Measurements from ENCODE around the gene TDRD10.
"Not testable (repeated sequence)": the region's sequence is repeated elsewhere in the genome, so short reads cannot be mapped to it uniquely, and the experiment has no call there.

TDRD10 gene

GRCh38 chr1:154514066-154514553 is 12.1 kb downstream of the TDRD10 start:
- H3K36me3 Mint-ChIP-seq = no peaks in the 10 kb centered on the region
- no peak for ATAC-seq (ENCODE audit: low read depth)
- DNase-seq (ENCODE audit: low spot score in 2 of 2) = no peak
- peaks cover 12% of the 10 kb centered on the region for H3K27me3 Mint-ChIP-seq
- no peak overlapping the region for H3K4me3 Mint-ChIP-seq
- no peaks in the 10 kb centered on the region for H3K4me1 Mint-ChIP-seq
- no peaks in the 10 kb centered on the region for H3K9me3 Mint-ChIP-seq
- no peak overlapping the region for H3K27ac Mint-ChIP-seq

- H3K9me3 Mint-ChIP-seq = no peaks in the 10 kb centered on the region
- H3K36me3 Mint-ChIP-seq = no peaks in the 10 kb centered on the region
- peaks cover 9% of the 10 kb centered on the region for H3K27me3 Mint-ChIP-seq
- no peak for ATAC-seq (ENCODE audit: low read depth)
- no peak for DNase-seq (ENCODE audit: low spot score in 2 of 2)
- no peaks in the 10 kb centered on the region for H3K4me1 Mint-ChIP-seq
- no peak overlapping the region for H3K4me3 Mint-ChIP-seq
- H3K27ac Mint-ChIP-seq = no peak overlapping the region
These were observed 15.6 kb downstream of the TDRD10 start for GRCh38 chr1:154517661-154518060.

- ATAC-seq (ENCODE audit: low read depth) = no peak
- H3K36me3 Mint-ChIP-seq = no peaks in the 10 kb centered on the region
- peaks cover 12% of the 10 kb centered on the region for H3K27me3 Mint-ChIP-seq
- no peaks in the 10 kb centered on the region for H3K4me1 Mint-ChIP-seq
- DNase-seq (ENCODE audit: low spot score in 2 of 2) = no peak
- peaks cover 3% of the 10 kb centered on the region for H3K9me3 Mint-ChIP-seq
- H3K4me3 Mint-ChIP-seq = no peak overlapping the region
- no peak overlapping the region for H3K27ac Mint-ChIP-seq
These were observed 17.6 kb downstream of the TDRD10 start for GRCh38 chr1:154519591-154519991.

GRCh38 chr1:154520333-154520732 is 18.3 kb downstream of the TDRD10 start:
- H3K4me1 Mint-ChIP-seq = no peaks in the 10 kb centered on the region
- no peak overlapping the region for H3K4me3 Mint-ChIP-seq
- peaks cover 12% of the 10 kb centered on the region for H3K27me3 Mint-ChIP-seq
- DNase-seq (ENCODE audit: low spot score in 2 of 2) = no peak
- peaks cover 3% of the 10 kb centered on the region for H3K9me3 Mint-ChIP-seq
- H3K27ac Mint-ChIP-seq = no peak overlapping the region
- H3K36me3 Mint-ChIP-seq = peaks cover 2% of the 10 kb centered on the region
- no peak for ATAC-seq (ENCODE audit: low read depth)

- no peak overlapping the region for H3K27ac Mint-ChIP-seq
- ATAC-seq (ENCODE audit: low read depth) = no peak
- H3K27me3 Mint-ChIP-seq = peaks cover 8% of the 10 kb centered on the region
- H3K4me3 Mint-ChIP-seq = no peak overlapping the region
- no peak for DNase-seq (ENCODE audit: low spot score in 2 of 2)
- H3K4me1 Mint-ChIP-seq = no peaks in the 10 kb centered on the region
- peaks cover 2% of the 10 kb centered on the region for H3K36me3 Mint-ChIP-seq
- H3K9me3 Mint-ChIP-seq = peaks cover 3% of the 10 kb centered on the region
These were observed 19.7 kb downstream of the TDRD10 start for GRCh38 chr1:154521695-154522094.

GRCh38 chr1:154524881-154525280 is 22.9 kb downstream of the TDRD10 start:
- no peak for ATAC-seq (ENCODE audit: low read depth)
- H3K27me3 Mint-ChIP-seq = peaks cover 6% of the 10 kb centered on the region

GRCh38 chr1:154527192-154527591 is 25.2 kb downstream of the TDRD10 start:
- no peak overlapping the region for H3K4me3 Mint-ChIP-seq
- peaks cover 2% of the 10 kb centered on the region for H3K36me3 Mint-ChIP-seq

More at GRCh38 chr1:154524881-154525280, 22.9 kb downstream of the TDRD10 start:
- Mint-ChIP-seq H3K9me3 (peaks cover 3% of the 10 kb centered on the region), H3K27ac (no peak overlapping the region), H3K4me3 (no peak overlapping the region), H3K36me3 (peaks cover 2% of the 10 kb centered on the region), H3K4me1 (no peaks in the 10 kb centered on the region)
- DNase-seq (ENCODE audit: low spot score in 2 of 2) = no peak

GRCh38 chr1:154529308-154529707 is 27.3 kb downstream of the TDRD10 start:
- Mint-ChIP-seq H3K9me3 (no peaks in the 10 kb centered on the region), H3K27ac (no peak overlapping the region), H3K36me3 (peaks cover 2% of the 10 kb centered on the region), H3K4me1 (no peaks in the 10 kb centered on the region), H3K4me3 (no peak overlapping the region), H3K27me3 (peaks cover 4% of the 10 kb centered on the region)
- ATAC-seq (ENCODE audit: low read depth) (no peak), DNase-seq (ENCODE audit: low spot score in 2 of 2) (no peak)

More at GRCh38 chr1:154527192-154527591, 25.2 kb downstream of the TDRD10 start:
- no peak for DNase-seq (ENCODE audit: low spot score in 2 of 2)
- peaks cover 3% of the 10 kb centered on the region for H3K9me3 Mint-ChIP-seq
- no peak overlapping the region for H3K27ac Mint-ChIP-seq
- H3K27me3 Mint-ChIP-seq = peaks cover 6% of the 10 kb centered on the region
- ATAC-seq (ENCODE audit: low read depth) = no peak
- H3K4me1 Mint-ChIP-seq = no peaks in the 10 kb centered on the region

GRCh38 chr1:154531950-154532349 is 29.9 kb downstream of the TDRD10 start:
- not testable (repeated sequence) for H3K36me3 Mint-ChIP-seq; DNase-seq (ENCODE audit: low spot score in 2 of 2); H3K27me3 Mint-ChIP-seq; H3K27ac Mint-ChIP-seq; ATAC-seq (ENCODE audit: low read depth); H3K9me3 Mint-ChIP-seq; H3K4me1 Mint-ChIP-seq; H3K4me3 Mint-ChIP-seq

GRCh38 chr1:154533952-154534844 is 32.2 kb downstream of the TDRD10 start:
- Mint-ChIP-seq H3K36me3 (peaks cover 3% of the 10 kb centered on the region), H3K9me3 (peaks cover 3% of the 10 kb centered on the region), H3K4me3 (no peak overlapping the region), H3K27ac (no peak overlapping the region), H3K4me1 (no peaks in the 10 kb centered on the region), H3K27me3 (peaks cover 7% of the 10 kb centered on the region)
- ATAC-seq (ENCODE audit: low read depth) = no peak
- DNase-seq (ENCODE audit: low spot score in 2 of 2) = no peak

- no peak for DNase-seq (ENCODE audit: low spot score in 2 of 2)
- H3K27ac Mint-ChIP-seq = no peak overlapping the region
These were observed 34.6 kb downstream of the TDRD10 start for GRCh38 chr1:154536570-154536969.

GRCh38 chr1:154539486-154540483 is 37.8 kb downstream of the TDRD10 start:
- H3K9me3 Mint-ChIP-seq = peaks cover 3% of the 10 kb centered on the region
- no peak for ATAC-seq (ENCODE audit: low read depth)
- H3K36me3 Mint-ChIP-seq = peaks cover 3% of the 10 kb centered on the region
- H3K4me3 Mint-ChIP-seq = no peak overlapping the region
- H3K27me3 Mint-ChIP-seq = peaks cover 19% of the 10 kb centered on the region
- H3K27ac Mint-ChIP-seq = no peak overlapping the region
- no peaks in the 10 kb centered on the region for H3K4me1 Mint-ChIP-seq
- DNase-seq (ENCODE audit: low spot score in 2 of 2) = no peak

More at GRCh38 chr1:154536570-154536969, 34.6 kb downstream of the TDRD10 start:
- H3K4me1 Mint-ChIP-seq = no peaks in the 10 kb centered on the region
- H3K36me3 Mint-ChIP-seq = peaks cover 3% of the 10 kb centered on the region
- no peak overlapping the region for H3K4me3 Mint-ChIP-seq
- H3K9me3 Mint-ChIP-seq = peaks cover 3% of the 10 kb centered on the region
- peaks cover 21% of the 10 kb centered on the region for H3K27me3 Mint-ChIP-seq
- no peak for ATAC-seq (ENCODE audit: low read depth)

GRCh38 chr1:154541231-154541630 is 39.2 kb downstream of the TDRD10 start:
- Mint-ChIP-seq H3K27ac (no peak overlapping the region), H3K27me3 (peaks cover 19% of the 10 kb centered on the region), H3K4me3 (no peak overlapping the region), H3K4me1 (no peaks in the 10 kb centered on the region), H3K36me3 (no peaks in the 10 kb centered on the region), H3K9me3 (no peaks in the 10 kb centered on the region)
- ATAC-seq (ENCODE audit: low read depth) = no peak
- no peak for DNase-seq (ENCODE audit: low spot score in 2 of 2)
